ENCODE measurements around the gene PODN.

The PODN gene

DNA sequence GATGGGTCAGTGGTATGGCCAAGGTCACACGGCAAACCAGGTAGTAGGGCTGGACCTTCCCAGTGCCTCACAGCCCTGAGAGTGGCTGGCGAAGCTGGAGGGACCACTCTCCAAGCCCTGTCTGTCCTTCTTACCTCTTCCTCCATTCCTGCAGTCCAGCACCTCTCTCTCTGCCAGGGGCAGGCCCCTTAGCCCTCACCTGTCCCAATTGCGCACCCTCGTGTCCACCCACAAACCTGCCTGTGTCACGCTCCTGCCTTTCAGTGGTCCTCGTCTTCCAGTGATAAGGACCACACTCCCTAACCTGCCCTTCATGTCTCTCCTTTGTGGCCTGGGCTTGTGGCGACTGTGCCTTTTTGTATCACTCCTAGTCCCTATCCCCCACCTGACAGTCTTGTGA is 3.4 kb downstream of the PODN start:
- DNase-seq, result no peak
- Mint-ChIP-seq H3K27ac (no peak overlapping the region), H3K27me3 (peaks cover 48% of the 10 kb centered on the region), H3K4me1 (ENCODE audit: low read depth) (peaks cover 7% of the 10 kb centered on the region), H3K9me3 (no peaks in the 10 kb centered on the region), H3K36me3 (ENCODE audit: low read depth) (no peaks in the 10 kb centered on the region), H3K4me3 (no peak overlapping the region)

- Mint-ChIP-seq H3K4me3 (no peak overlapping the region), H3K4me1 (ENCODE audit: low read depth) (peaks cover 7% of the 10 kb centered on the region), H3K27me3 (peaks cover 37% of the 10 kb centered on the region), H3K9me3 (no peaks in the 10 kb centered on the region), H3K36me3 (ENCODE audit: low read depth) (no peaks in the 10 kb centered on the region), H3K27ac (no peak overlapping the region)
- DNase-seq, result no peak
Observed at GRCh38 chr1:53066488-53066887, 4.5 kb downstream of the PODN start.

GRCh38 chr1:53066891-53067738 is 5.1 kb downstream of the PODN start:
- H3K27ac Mint-ChIP-seq, result no peak overlapping the region
- H3K9me3 Mint-ChIP-seq, result no peaks in the 10 kb centered on the region
- peaks cover 7% of the 10 kb centered on the region for H3K4me1 Mint-ChIP-seq (ENCODE audit: low read depth)
- peak; percentile 12 for DNase-seq
- H3K4me3 Mint-ChIP-seq, result no peak overlapping the region
- no peaks in the 10 kb centered on the region for H3K36me3 Mint-ChIP-seq (ENCODE audit: low read depth)
- peaks cover 34% of the 10 kb centered on the region for H3K27me3 Mint-ChIP-seq

GRCh38 chr1:53067886-53068285 is 5.9 kb downstream of the PODN start:
- no peak overlapping the region for H3K4me3 Mint-ChIP-seq
- H3K4me1 Mint-ChIP-seq (ENCODE audit: low read depth), result peaks cover 5% of the 10 kb centered on the region
- no peak overlapping the region for H3K27ac Mint-ChIP-seq
- no peaks in the 10 kb centered on the region for H3K36me3 Mint-ChIP-seq (ENCODE audit: low read depth)
- DNase-seq, result no peak
- peaks cover 30% of the 10 kb centered on the region for H3K27me3 Mint-ChIP-seq
- H3K9me3 Mint-ChIP-seq, result no peaks in the 10 kb centered on the region

GRCh38 chr1:53068314-53069099 is 6.5 kb downstream of the PODN start:
- no peaks in the 10 kb centered on the region for H3K9me3 Mint-ChIP-seq
- H3K27me3 Mint-ChIP-seq, result peaks cover 24% of the 10 kb centered on the region

GRCh38 chr1:53069265-53069662 is 7.3 kb downstream of the PODN start:
- Mint-ChIP-seq H3K36me3 (ENCODE audit: low read depth) (no peaks in the 10 kb centered on the region), H3K9me3 (no peaks in the 10 kb centered on the region), H3K27me3 (peaks cover 16% of the 10 kb centered on the region), H3K27ac (no peak overlapping the region), H3K4me1 (ENCODE audit: low read depth) (no peaks in the 10 kb centered on the region), H3K4me3 (no peak overlapping the region)
- DNase-seq, result peak; percentile 15

More at GRCh38 chr1:53068314-53069099, 6.5 kb downstream of the PODN start:
- Mint-ChIP-seq H3K4me1 (ENCODE audit: low read depth) (no peaks in the 10 kb centered on the region), H3K36me3 (ENCODE audit: low read depth) (no peaks in the 10 kb centered on the region), H3K4me3 (no peak overlapping the region), H3K27ac (no peak overlapping the region)
- no peak for DNase-seq

- Mint-ChIP-seq H3K9me3 (no peaks in the 10 kb centered on the region), H3K27me3 (peaks cover 11% of the 10 kb centered on the region), H3K4me1 (ENCODE audit: low read depth) (no peaks in the 10 kb centered on the region), H3K36me3 (ENCODE audit: low read depth) (no peaks in the 10 kb centered on the region), H3K27ac (no peak overlapping the region), H3K4me3 (no peak overlapping the region)
- peak; percentile 13 for DNase-seq
Observed at GRCh38 chr1:53069663-53070327, 7.8 kb downstream of the PODN start.

GRCh38 chr1:53070621-53071020 is 8.6 kb downstream of the PODN start:
- H3K4me1 Mint-ChIP-seq (ENCODE audit: low read depth), result no peaks in the 10 kb centered on the region
- H3K36me3 Mint-ChIP-seq (ENCODE audit: low read depth), result no peaks in the 10 kb centered on the region
- peak; percentile 8 for DNase-seq
- H3K27ac Mint-ChIP-seq, result no peak overlapping the region
- H3K4me3 Mint-ChIP-seq, result no peak overlapping the region
- H3K9me3 Mint-ChIP-seq, result no peaks in the 10 kb centered on the region
- H3K27me3 Mint-ChIP-seq, result peaks cover 4% of the 10 kb centered on the region

DNA sequence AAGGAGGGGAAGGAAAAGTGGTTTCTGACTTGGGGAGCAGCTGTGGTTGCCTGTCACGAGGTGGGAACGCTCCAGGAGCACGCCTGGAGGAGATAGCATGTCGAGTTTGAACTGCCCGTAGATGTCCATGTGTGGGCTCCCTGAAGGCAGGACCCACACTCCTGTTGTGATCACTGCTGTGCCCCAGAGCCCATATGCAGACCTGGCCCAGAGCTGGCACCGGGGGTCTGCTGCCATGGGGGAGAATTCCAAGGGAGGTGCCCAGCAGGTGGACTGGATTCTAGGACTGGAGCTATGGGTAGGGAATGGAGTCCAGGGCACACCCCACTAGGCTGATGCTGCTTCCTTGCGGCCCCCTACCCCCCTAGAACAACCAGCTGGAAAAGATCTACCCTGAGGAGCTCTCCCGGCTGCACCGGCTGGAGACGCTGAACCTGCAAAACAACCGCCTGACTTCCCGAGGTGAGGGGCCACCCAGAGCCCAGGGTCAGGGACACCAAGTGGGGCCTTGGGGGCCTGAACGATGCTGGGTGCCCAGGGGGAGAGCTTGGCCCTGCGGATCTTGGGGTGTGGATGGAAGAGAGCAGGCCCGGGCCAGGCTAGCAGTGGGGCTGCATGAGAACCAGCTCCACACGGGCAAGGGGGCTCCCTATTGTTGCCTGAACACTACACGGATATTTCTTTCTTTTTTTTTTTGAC is 9.3 kb downstream of the PODN start:
- Mint-ChIP-seq H3K9me3 (no peaks in the 10 kb centered on the region), H3K4me3 (no peak overlapping the region), H3K27ac (no peak overlapping the region), H3K27me3 (peaks cover 2% of the 10 kb centered on the region), H3K36me3 (ENCODE audit: low read depth) (no peaks in the 10 kb centered on the region), H3K4me1 (ENCODE audit: low read depth) (no peaks in the 10 kb centered on the region)
- DNase-seq, result peak; percentile 12

DNA sequence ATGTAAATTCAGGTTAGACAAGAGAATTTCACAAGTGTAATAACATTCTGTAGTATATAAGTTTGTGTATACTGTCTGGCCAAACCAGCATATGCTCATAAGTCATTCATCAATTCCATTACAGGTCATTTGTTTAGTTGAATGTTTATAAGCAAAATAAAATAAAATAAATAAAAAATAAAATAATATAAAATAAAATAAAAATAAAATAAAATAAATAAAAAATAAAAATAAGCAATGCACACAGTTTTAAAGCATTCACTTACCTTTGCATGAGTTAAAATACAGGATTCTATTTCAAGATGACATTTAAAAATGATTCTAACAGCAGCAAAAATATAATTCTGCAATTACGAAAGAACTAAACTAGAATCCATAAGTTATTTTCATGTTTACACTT is 9.9 kb downstream of the PODN start:
- Mint-ChIP-seq H3K27ac (no peak overlapping the region), H3K4me3 (no peak overlapping the region)
- DNase-seq, result no peak

DNA sequence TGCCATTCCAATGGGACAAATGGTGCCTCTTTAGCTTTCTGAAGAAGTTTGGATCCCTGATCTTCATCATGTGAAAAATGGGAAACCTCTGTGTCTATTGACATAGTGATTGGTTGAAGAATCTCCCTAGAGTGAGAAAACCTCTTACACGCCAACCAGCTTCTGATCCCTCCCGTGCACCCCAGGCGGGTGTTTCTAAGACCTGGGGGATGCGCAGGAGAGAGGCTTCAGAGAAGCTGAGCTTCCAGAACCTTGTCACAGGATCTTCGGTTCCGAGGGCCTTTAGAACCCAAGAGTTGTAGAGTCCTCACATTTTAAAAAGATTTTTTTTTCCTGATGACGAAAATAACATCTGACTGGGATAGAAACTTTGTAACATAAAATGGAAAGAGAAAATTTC is 11.3 kb downstream of the PODN start:
- H3K4me1 Mint-ChIP-seq (ENCODE audit: low read depth), result no peaks in the 10 kb centered on the region
- no peaks in the 10 kb centered on the region for H3K36me3 Mint-ChIP-seq (ENCODE audit: low read depth)
- H3K27ac Mint-ChIP-seq, result no peak overlapping the region
- DNase-seq, result no peak
- no peaks in the 10 kb centered on the region for H3K27me3 Mint-ChIP-seq
- H3K4me3 Mint-ChIP-seq, result no peak overlapping the region
- no peaks in the 10 kb centered on the region for H3K9me3 Mint-ChIP-seq

More for the DNA sequence above, 9.9 kb downstream of the PODN start:
- Mint-ChIP-seq H3K9me3 (no peaks in the 10 kb centered on the region), H3K27me3 (no peaks in the 10 kb centered on the region), H3K36me3 (ENCODE audit: low read depth) (no peaks in the 10 kb centered on the region), H3K4me1 (ENCODE audit: low read depth) (no peaks in the 10 kb centered on the region)

GRCh38 chr1:53073868-53074311 is 11.9 kb downstream of the PODN start:
- Mint-ChIP-seq H3K9me3 (no peaks in the 10 kb centered on the region), H3K27ac (no peak overlapping the region), H3K4me3 (no peak overlapping the region), H3K4me1 (ENCODE audit: low read depth) (no peaks in the 10 kb centered on the region), H3K27me3 (no peaks in the 10 kb centered on the region), H3K36me3 (ENCODE audit: low read depth) (no peaks in the 10 kb centered on the region)
- DNase-seq, result no peak

- H3K27ac Mint-ChIP-seq, result no peak overlapping the region
- no peaks in the 10 kb centered on the region for H3K4me1 Mint-ChIP-seq (ENCODE audit: low read depth)
- H3K36me3 Mint-ChIP-seq (ENCODE audit: low read depth), result no peaks in the 10 kb centered on the region
- H3K4me3 Mint-ChIP-seq, result no peak overlapping the region
- no peaks in the 10 kb centered on the region for H3K9me3 Mint-ChIP-seq
- no peak for DNase-seq
- no peaks in the 10 kb centered on the region for H3K27me3 Mint-ChIP-seq
Observed at GRCh38 chr1:53074313-53075154, 12.5 kb downstream of the PODN start.
